Heart right ventricle (tissue), 16 donors: ENCODE measurements around the gene TNFRSF6B. TPM values are rescaled to one million over a fixed set of nuclear protein-coding genes. Genes with fewer than 3 reads are reported as not detected.

ENCODE experiments used
- ATAC-seq, 8 donors: fragments of 200-7000 bp; cut with Tn5 transposase; one replicate each; pipeline ENCODE4 v1.9.1; 2020; ENCODE audit warnings: mild to moderate bottlenecking in 8 of 8, moderate library complexity in 8 of 8, moderate number of reproducible peaks in 1 of 8
- DNase-seq, 2 donors: peaks; one replicate each; pipeline ENCODE4 v3.0.0-alpha.2; 2020
- H3K27ac ChIP-seq, 10 donors: fragments of 200-600 bp; sonication (generic) in 2 of 10; one replicate each; pipeline versions ENCODE4 v1.5.0 to v1.8.0; 2020 to 2022; ENCODE audit warnings: mild to moderate bottlenecking in 3 of 10
- H3K27me3 ChIP-seq, 7 donors: fragments of 200-600 bp; one replicate each; pipeline ENCODE4 v1.8.0; 2021 to 2022; ENCODE audit warnings: mild to moderate bottlenecking in 2 of 7
- H3K36me3 ChIP-seq, 9 donors: fragments of 200-600 bp; sonication (generic) in 1 of 9; one replicate each; pipeline versions ENCODE4 v1.5.0 to v1.8.0; 2020 to 2022; ENCODE audit warnings: mild to moderate bottlenecking in 2 of 9
- H3K4me1 ChIP-seq, 9 donors: fragments of 200-600 bp; sonication (generic) in 1 of 9; one replicate each; pipeline versions ENCODE4 v1.5.0 to v1.8.0; 2020 to 2022; ENCODE audit warnings: mild to moderate bottlenecking in 4 of 9
- H3K4me3 ChIP-seq, 10 donors: fragments of 200-600 bp; sonication (generic) in 2 of 10; one replicate each; pipeline versions ENCODE4 v1.5.0 to v1.8.0; 2020 to 2022; ENCODE audit warnings: mild to moderate bottlenecking in 7 of 10, moderate library complexity in 2 of 10
- H3K9me3 ChIP-seq, 11 donors: fragments of 200-600 bp in 10 of 11; sonication (generic) in 2 of 11; one replicate each; pipeline versions ENCODE4 v1.5.0 to v1.8.0; 2013 to 2022; ENCODE audit warnings: mild to moderate bottlenecking in 2 of 11, control low read depth in 1 of 11, moderate library complexity in 1 of 11
- WGBS, 2 donors: extraction: QIAGEN DNeasy Blood & Tissue Kit; methylation state at CpG; one replicate each; pipeline ENCODE4 v1.1.7; 2013; ENCODE audit warnings: inconsistent platforms in 1 of 2; 5-methylcytosine and 5-hydroxymethylcytosine counted together
- intact Hi-C, 10 donors: fragments of 100-400 bp; cut with DNase I; formaldehyde crosslinking; loops; one replicate each; pipeline versions ENCODE4 v1.11.1 to v1.14.2; 2022
- polyA plus RNA-seq, 2 donors: library from polyadenylated mRNA; stranded (reverse); fragments of 200-250 nt; gene quantifications; one replicate each; pipeline ENCODE4 v1.2.3, GENCODE V29; 2013
- total RNA-seq, 10 donors: library from RNA; stranded (reverse); fragmentation: NEBNext Ultra II Directional in 3 of 10; extraction: Animal tissue kit (Norgen Biotek cat#: 25700) in 3 of 10; gene quantifications; one replicate each; pipeline versions ENCODE4 v1.2.1 to v1.2.4, GENCODE V29; 2021 to 2023
- TF ChIP-seq, protein P1 (sequence below), 9 donors: fragments of 200-600 bp; sonication (generic) in 2 of 9; IDR thresholded peaks; one replicate each; pipeline versions ENCODE4 v1.5.0 to v1.8.0; 2021 to 2022; ENCODE audit warnings: antibody characterized with exemption in 9 of 9, mild to moderate bottlenecking in 5 of 9, moderate library complexity in 1 of 9
- donor health status: Arrhythmogenic right ventricular cardiomyopathy.
- donor health status: ischemic (EF 13 %, LVEDD 7.1; RV severe dilation, severe dysfunction).
- donor health status: healthy with polysubstance abuse.
- donor health status: DM: no; HTN: yes; CAD: no.
- donor health status: DM: no; HTN: no; CAD: no.
- donor health status: ischemic (EF 25% LVEDD 6.9; RV normal size, moderate dysfunction).
- donor health status: ischemic (EF 25% LVEDD 5.7; RV mildly dilated, moderate dysfunction).
- donor health status: healthy.
- donor health status: DM: yes; HTN: yes; CAD: no.
- donor health status: Ischemic cardiomyopathy.
- donor health status: ischemic (EF 35%, LVEDD 5.7; RV mildly dilated, moderate dysfunction).
- donor health status: nonischemic (EF 11% LVEDD 7.7; RV severe dilation, severe dysfunction).
- donor health status: DM: yes; HTN: yes; CAD: no.
- donor health status: PGD.
- donor health status: ischemic (EF 29% LVEDD 5.4; RV normal size, mild dysfunction).
- donor health status: nonischemic (EF 23%, LVEDD 6.1; RV moderate dilation, normal function).

TNFRSF6B gene
- total and polyA plus RNA-seq, 12 donors: 0.26 to 12.5 (median 0.82) TPM

DNA sequence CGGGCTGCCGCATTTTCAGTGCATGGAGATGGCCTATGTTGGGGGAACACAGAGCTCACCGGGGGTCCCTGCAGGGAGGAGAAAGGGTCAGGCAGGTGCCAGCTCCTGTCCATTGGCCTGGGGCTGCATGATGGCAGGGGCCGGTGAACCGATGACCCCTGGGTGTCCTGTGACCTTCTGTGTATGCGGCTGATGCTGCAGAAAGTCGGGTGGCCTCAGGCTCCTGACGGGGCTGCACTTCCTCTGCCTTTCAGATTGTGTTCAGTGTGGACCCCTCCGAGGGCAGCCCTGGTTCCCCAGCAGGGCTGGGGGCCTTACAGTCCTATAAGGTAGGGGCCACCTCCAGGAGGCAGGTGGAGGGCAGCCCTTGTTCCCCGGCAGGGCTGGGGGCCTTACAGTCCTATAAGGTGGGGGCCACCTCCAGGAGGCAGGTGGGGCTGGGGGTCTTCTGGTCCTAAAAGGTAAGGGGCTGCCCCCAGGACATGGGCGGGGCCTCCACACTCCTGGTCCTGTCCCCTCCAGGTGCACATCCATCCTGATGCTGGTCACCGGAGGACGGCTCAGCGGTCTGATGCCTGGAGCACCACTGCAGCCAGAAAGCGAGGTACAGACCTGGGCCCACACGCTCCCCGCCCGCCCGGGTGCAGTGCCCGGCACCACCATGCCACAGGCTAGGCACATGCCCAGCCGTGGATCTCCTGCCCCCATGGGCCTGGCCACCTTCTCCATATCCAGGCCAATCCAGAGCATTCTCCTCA lies 11.0 kb upstream of the TNFRSF6B start:
- TF ChIP-seq, protein P1, sequence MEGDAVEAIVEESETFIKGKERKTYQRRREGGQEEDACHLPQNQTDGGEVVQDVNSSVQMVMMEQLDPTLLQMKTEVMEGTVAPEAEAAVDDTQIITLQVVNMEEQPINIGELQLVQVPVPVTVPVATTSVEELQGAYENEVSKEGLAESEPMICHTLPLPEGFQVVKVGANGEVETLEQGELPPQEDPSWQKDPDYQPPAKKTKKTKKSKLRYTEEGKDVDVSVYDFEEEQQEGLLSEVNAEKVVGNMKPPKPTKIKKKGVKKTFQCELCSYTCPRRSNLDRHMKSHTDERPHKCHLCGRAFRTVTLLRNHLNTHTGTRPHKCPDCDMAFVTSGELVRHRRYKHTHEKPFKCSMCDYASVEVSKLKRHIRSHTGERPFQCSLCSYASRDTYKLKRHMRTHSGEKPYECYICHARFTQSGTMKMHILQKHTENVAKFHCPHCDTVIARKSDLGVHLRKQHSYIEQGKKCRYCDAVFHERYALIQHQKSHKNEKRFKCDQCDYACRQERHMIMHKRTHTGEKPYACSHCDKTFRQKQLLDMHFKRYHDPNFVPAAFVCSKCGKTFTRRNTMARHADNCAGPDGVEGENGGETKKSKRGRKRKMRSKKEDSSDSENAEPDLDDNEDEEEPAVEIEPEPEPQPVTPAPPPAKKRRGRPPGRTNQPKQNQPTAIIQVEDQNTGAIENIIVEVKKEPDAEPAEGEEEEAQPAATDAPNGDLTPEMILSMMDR (IDR thresholded peaks at IDR 0.05): no peak
- H3K4me1 ChIP-seq: peaks cover 33 to 72% (median 61%) of the 10 kb centered on the region in 9 donors
- peaks cover 0 to 13% (median 0%) of the 10 kb centered on the region in 9 donors for H3K36me3 ChIP-seq
- peak overlapping the region; percentile 79 to 96 (median 93) for H3K27ac ChIP-seq
- DNase-seq: no peak
- 93% methylated on average over 21 of the region's 21 CpGs for WGBS, 2 donors
- intact Hi-C loops: loop anchor here in 1 of 10 donors (5.0 kb wide), 1 partner anchor 367 kb away; no protein-coding TSS in a partner anchor
- no peak for ATAC-seq
- no peaks in the 10 kb centered on the region for H3K27me3 ChIP-seq
- H3K4me3 ChIP-seq: no peak overlapping the region
- no peaks in the 10 kb centered on the region for H3K9me3 ChIP-seq

- Histone ChIP-seq H3K27ac (peak overlapping the region; percentile 79 to 96 (median 93)), H3K4me3 (peak overlapping the region in 5 of 10 donors; percentile 8 to 25 (median 19)), H3K36me3 (peaks cover 0 to 6% (median 0%) of the 10 kb centered on the region in 9 donors), H3K4me1 (peaks cover 33 to 72% (median 61%) of the 10 kb centered on the region in 9 donors), H3K9me3 (no peaks in the 10 kb centered on the region), H3K27me3 (no peaks in the 10 kb centered on the region)
- intact Hi-C loops: loop anchor here in 1 of 10 donors (5.0 kb wide), 1 partner anchor 366 kb away; no protein-coding TSS in a partner anchor
- DNase-seq (no peak), ATAC-seq (no peak)
- 82 to 86% methylated on average over 24 of the region's 24 CpGs for WGBS, 2 donors
- TF ChIP-seq, protein P1 (IDR thresholded peaks at IDR 0.05): no peak
Observed at GRCh38 chr20:63686094-63686491, 10.4 kb upstream of the TNFRSF6B start.

- Histone ChIP-seq H3K4me3 (peak overlapping the region in 5 of 10 donors; percentile 8 to 25 (median 19)), H3K27me3 (no peaks in the 10 kb centered on the region), H3K36me3 (peaks cover 0 to 5% (median 0%) of the 10 kb centered on the region in 9 donors), H3K27ac (peak overlapping the region; percentile 79 to 96 (median 93)), H3K4me1 (peaks cover 30 to 68% (median 56%) of the 10 kb centered on the region in 9 donors), H3K9me3 (no peaks in the 10 kb centered on the region)
- intact Hi-C loops: loop anchor here in 1 of 10 donors (5.0 kb wide), 1 partner anchor 366 kb away; no protein-coding TSS in a partner anchor
- 33 to 38% methylated on average over 45 of the region's 45 CpGs for WGBS, 2 donors
- DNase-seq: peak; percentile 77 to 89
- TF ChIP-seq, protein P1 (IDR thresholded peaks at IDR 0.05): no peak
- peak; percentile 69 to 83 (median 76) for ATAC-seq
Observed at GRCh38 chr20:63686492-63687321, 9.7 kb upstream of the TNFRSF6B start.
